K562 (cell line): ENCODE data around the gene PIK3R2. TPM values are rescaled to one million over a fixed set of nuclear protein-coding genes. Genes with fewer than 3 reads are reported as not detected.

Source experiments
- CEBPG ChIP-seq, 3 experiments: fragments of 200-800 bp in 1 of 3; sonication (Bioruptor generic) in 1 of 3; sonication (generic) in 1 of 3; formaldehyde crosslinking in 1 of 3; IDR thresholded peaks in 2 of 3; conservative IDR thresholded peaks in 1 of 3; 2 replicates each; pipeline versions ENCODE4 v1.6.1 to v1.8.0; 2016 to 2022; ENCODE audit warnings: missing compliant biosample characterization in 2 of 3, missing genetic modification characterization in 2 of 3, mild to moderate bottlenecking in 1 of 3, missing genetic modification reagents in 1 of 3
- CTBP1 ChIP-seq: fragments of 450-650 bp; IDR thresholded peaks from 2 replicates; pipeline ENCODE4 v1.6.1; 2016; ENCODE audit warnings: borderline replicate concordance
- EHMT2 ChIP-seq: fragments of 450-650 bp; IDR thresholded peaks from 2 replicates; pipeline ENCODE4 v1.6.1; 2018; ENCODE audit warnings: antibody characterized with exemption
- ETS1 ChIP-seq: conservative IDR thresholded peaks from 2 replicates; pipeline ENCODE4 v1.6.1; 2011; ENCODE audit warnings: low read depth, mild to moderate bottlenecking, low read length; ENCODE audit not compliant: control insufficient read depth
- HDAC1 ChIP-seq, 2 experiments: fragments of 450-650 bp; IDR thresholded peaks; 2 replicates each; pipeline ENCODE4 v1.6.1; 2016 to 2017; ENCODE audit warnings: inconsistent platforms in 1 of 2, mild to moderate bottlenecking in 1 of 2, moderate library complexity in 1 of 2
- HNRNPLL ChIP-seq: fragments of 200-400 bp; formaldehyde crosslinking; IDR thresholded peaks from 2 replicates; pipeline ENCODE4 v1.6.1; 2017; ENCODE audit warnings: low read length, low read depth, mild to moderate bottlenecking; ENCODE audit not compliant: poor library complexity, severe bottlenecking
- KLF6 ChIP-seq: fragments of 250-450 bp; sonication (Bioruptor Pico); IDR thresholded peaks from 2 replicates; pipeline ENCODE4 v1.4.0; 2020; ENCODE audit warnings: mild to moderate bottlenecking, moderate library complexity, borderline replicate concordance
- LEF1 ChIP-seq: fragments of 450-650 bp; IDR thresholded peaks from 2 replicates; pipeline ENCODE4 v1.6.1; 2016; ENCODE audit warnings: mild to moderate bottlenecking
- MTA2 ChIP-seq: fragments of 450-650 bp; IDR thresholded peaks from 2 replicates; pipeline ENCODE4 v1.6.1; 2016; ENCODE audit warnings: low read depth
- NFXL1 ChIP-seq: fragments of 450-650 bp; formaldehyde crosslinking; IDR thresholded peaks from 2 replicates; pipeline ENCODE4 v1.4.0; 2021; ENCODE audit warnings: mild to moderate bottlenecking
- PRPF4 ChIP-seq: fragments of 200-400 bp; formaldehyde crosslinking; IDR thresholded peaks from one replicate; pipeline ENCODE4 v1.6.1; 2017; ENCODE audit warnings: low read length, low read depth, mild to moderate bottlenecking; ENCODE audit not compliant: insufficient read depth, poor library complexity, severe bottlenecking
- RFX1 ChIP-seq: fragments of 450-650 bp; IDR thresholded peaks from 2 replicates; pipeline ENCODE4 v1.6.1; 2016; ENCODE audit warnings: mild to moderate bottlenecking, moderate library complexity
- RNF2 ChIP-seq: sonication (generic); IDR thresholded peaks from 2 replicates; pipeline ENCODE4 v1.6.1; 2016
- SP2 ChIP-seq: IDR thresholded peaks from 2 replicates; pipeline ENCODE4 v1.6.1; 2011; ENCODE audit warnings: mild to moderate bottlenecking, low read depth, low read length, moderate library complexity; ENCODE audit not compliant: poor library complexity, severe bottlenecking; ENCODE audit errors: extremely low read depth
- TCF7 ChIP-seq: sonication (generic); IDR thresholded peaks from 2 replicates; pipeline ENCODE4 v1.6.1; 2016; ENCODE audit warnings: antibody characterized with exemption, borderline replicate concordance
- THRB ChIP-seq: fragments of 450-650 bp; formaldehyde crosslinking; conservative IDR thresholded peaks from 2 replicates; pipeline ENCODE4 v1.4.0; 2022; ENCODE audit warnings: mild to moderate bottlenecking, missing genetic modification characterization
- ZFP30 ChIP-seq: fragments of 250-450 bp; sonication (Bioruptor Pico); IDR thresholded peaks from 2 replicates; pipeline ENCODE4 v1.8.0; 2022; ENCODE audit warnings: moderate library complexity, mild to moderate bottlenecking, inconsistent platforms, borderline replicate concordance
- ZNF121 ChIP-seq: sonication (generic); formaldehyde crosslinking; conservative IDR thresholded peaks from 2 replicates; pipeline ENCODE4 v1.8.0; 2022; ENCODE audit warnings: missing genetic modification reagents
- ZNF561 ChIP-seq: fragments of 450-650 bp; formaldehyde crosslinking; conservative IDR thresholded peaks from 2 replicates; pipeline ENCODE4 v1.4.0; 2020; ENCODE audit warnings: mild to moderate bottlenecking, moderate library complexity
- polyA plus RNA-seq, 8 experiments: library from polyadenylated mRNA; depleted of rRNA in 4 of 8; stranded (reverse) in 5 of 8; unstranded in 3 of 8; fragments of >200 nt; fragmentation: Nextera tagmentation in 2 of 8; fragmentation: Illumina TruSeq in 1 of 8; extraction: Ambion mirVana in 2 of 8; extraction: Trizol in 1 of 8; gene quantifications; 2 replicates each; pipeline versions ENCODE4 v1.2.1 to v1.2.3, GENCODE V29; 2011 to 2014; ENCODE audit warnings: inconsistent platforms in 1 of 8, missing spikeins in 1 of 8
- total RNA-seq, 7 experiments: library from RNA; depleted of rRNA in 6 of 7; stranded (reverse); fragments of >200 nt in 6 of 7; fragmentation: Illumina TruSeq in 2 of 7; extraction: Trizol in 2 of 7; gene quantifications; 2 replicates each; pipeline versions ENCODE4 v1.2.1 to v1.2.3, GENCODE V29; 2011 to 2021; ENCODE audit warnings: low replicate concordance in 1 of 7
- TF ChIP-seq, protein P1 (sequence below): sonication (generic); formaldehyde crosslinking; IDR thresholded peaks from 2 replicates; pipeline ENCODE4 v1.8.0; 2022; ENCODE audit warnings: mild to moderate bottlenecking, missing genetic modification reagents
- TF ChIP-seq, protein P2 (sequence below): fragments of 450-650 bp; IDR thresholded peaks from 2 replicates; pipeline ENCODE4 v1.6.1; 2016; ENCODE audit warnings: borderline replicate concordance

The PIK3R2 gene
- total and polyA plus RNA-seq, 9 of the 15 experiments (the other 6 are each of a cell fraction or from before 2014, with no cell fraction given) = 0.39 to 37.9 (median 5.3) TPM

- TF ChIP-seq, protein P1, sequence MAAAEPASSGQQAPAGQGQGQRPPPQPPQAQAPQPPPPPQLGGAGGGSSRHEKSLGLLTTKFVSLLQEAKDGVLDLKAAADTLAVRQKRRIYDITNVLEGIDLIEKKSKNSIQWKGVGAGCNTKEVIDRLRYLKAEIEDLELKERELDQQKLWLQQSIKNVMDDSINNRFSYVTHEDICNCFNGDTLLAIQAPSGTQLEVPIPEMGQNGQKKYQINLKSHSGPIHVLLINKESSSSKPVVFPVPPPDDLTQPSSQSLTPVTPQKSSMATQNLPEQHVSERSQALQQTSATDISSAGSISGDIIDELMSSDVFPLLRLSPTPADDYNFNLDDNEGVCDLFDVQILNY (CRISPR knock-in tag) = no peak
- TF ChIP-seq KLF6 (CRISPR knock-in tag) = no peak
- no peak for TF ChIP-seq THRB
- TF ChIP-seq SP2 = no peak
- no peak for TF ChIP-seq ZFP30 (CRISPR knock-in tag)
- no peak for TF ChIP-seq RFX1
- no peak for TF ChIP-seq LEF1
- TF ChIP-seq RNF2 = no peak; the same call in 1 of the 2 replicates
- no peak for TF ChIP-seq EHMT2
- TF ChIP-seq ETS1 = no peak
- TF ChIP-seq MTA2 = no peak
- TF ChIP-seq, protein P2, sequence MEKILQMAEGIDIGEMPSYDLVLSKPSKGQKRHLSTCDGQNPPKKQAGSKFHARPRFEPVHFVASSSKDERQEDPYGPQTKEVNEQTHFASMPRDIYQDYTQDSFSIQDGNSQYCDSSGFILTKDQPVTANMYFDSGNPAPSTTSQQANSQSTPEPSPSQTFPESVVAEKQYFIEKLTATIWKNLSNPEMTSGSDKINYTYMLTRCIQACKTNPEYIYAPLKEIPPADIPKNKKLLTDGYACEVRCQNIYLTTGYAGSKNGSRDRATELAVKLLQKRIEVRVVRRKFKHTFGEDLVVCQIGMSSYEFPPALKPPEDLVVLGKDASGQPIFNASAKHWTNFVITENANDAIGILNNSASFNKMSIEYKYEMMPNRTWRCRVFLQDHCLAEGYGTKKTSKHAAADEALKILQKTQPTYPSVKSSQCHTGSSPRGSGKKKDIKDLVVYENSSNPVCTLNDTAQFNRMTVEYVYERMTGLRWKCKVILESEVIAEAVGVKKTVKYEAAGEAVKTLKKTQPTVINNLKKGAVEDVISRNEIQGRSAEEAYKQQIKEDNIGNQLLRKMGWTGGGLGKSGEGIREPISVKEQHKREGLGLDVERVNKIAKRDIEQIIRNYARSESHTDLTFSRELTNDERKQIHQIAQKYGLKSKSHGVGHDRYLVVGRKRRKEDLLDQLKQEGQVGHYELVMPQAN = no peak
- TF ChIP-seq CEBPG (CRISPR knock-in tag; IDR thresholded peaks at IDR 0.05) = no peak
- TF ChIP-seq CEBPG (tag; conservative IDR thresholded peaks at IDR 0.05 in 1 of 2, IDR thresholded peaks at IDR 0.05 in 1 of 2) = no peak
- TF ChIP-seq ZNF121 (CRISPR knock-in tag) = no peak
- no peak for TF ChIP-seq NFXL1 (CRISPR knock-in tag)
- peak in 1 of 2 experiments; percentile 47; a peak in 1 of 4 replicates for TF ChIP-seq HDAC1 (IDR thresholded peaks at IDR 0.05)
- TF ChIP-seq HNRNPLL = no peak
- TF ChIP-seq ZNF561 = no peak
- TF ChIP-seq PRPF4 = no peak
- TF ChIP-seq CTBP1 = no peak
- no peak for TF ChIP-seq TCF7
Observed at GRCh38 chr19:18202778-18203407, 49.9 kb downstream of the PIK3R2 start (continued).
